ENCODE results near the gene BRPF3. TPM values are rescaled to one million over a fixed set of nuclear protein-coding genes. Genes with fewer than 3 reads are reported as not detected.

BRPF3 gene
- total RNA-seq, 2 donors from 2014 or later, result 33.2 to 72.1 TPM

- intact Hi-C loops (cut with DNase I), result no loop called here
- Histone ChIP-seq H3K4me1 (replicated peaks) (no peaks in the 10 kb centered on the region), H3K9me3 (no peaks in the 10 kb centered on the region), H3K36me3 (no peaks in the 10 kb centered on the region), H3K27ac (no peak overlapping the region), H3K4me3 (no peak overlapping the region), H3K27me3 (replicated peaks; ENCODE audit: insufficient read depth) (no peaks in the 10 kb centered on the region)
- DNase-seq (ENCODE audit: low spot score), result no peak
- WGBS, result 63% methylated on average over 15 of the region's 15 CpGs
- TF ChIP-seq POLR2A (IDR thresholded peaks at IDR 0.05), result no peak
- no peak for TF ChIP-seq POLR2AphosphoS5 (IDR thresholded peaks at IDR 0.05)
- TF ChIP-seq CTCF (IDR thresholded peaks at IDR 0.05), result no peak
Measured at GRCh38 chr6:36273802-36274514, 77.4 kb downstream of the BRPF3 start.

- intact Hi-C loops (cut with DNase I), result no loop called here
- no peak for DNase-seq (ENCODE audit: low spot score)
- Histone ChIP-seq H3K36me3 (no peaks in the 10 kb centered on the region), H3K4me1 (replicated peaks) (no peaks in the 10 kb centered on the region), H3K4me3 (no peak overlapping the region), H3K27ac (no peak overlapping the region), H3K9me3 (no peaks in the 10 kb centered on the region), H3K27me3 (replicated peaks; ENCODE audit: insufficient read depth) (no peaks in the 10 kb centered on the region)
- 75% methylated on average over 13 of the region's 13 CpGs for WGBS
- TF ChIP-seq POLR2AphosphoS5 (IDR thresholded peaks at IDR 0.05), result no peak
- TF ChIP-seq CTCF (IDR thresholded peaks at IDR 0.05), result no peak
- no peak for TF ChIP-seq POLR2A (IDR thresholded peaks at IDR 0.05)
Measured at GRCh38 chr6:36276581-36277536, 80.3 kb downstream of the BRPF3 start.

- Histone ChIP-seq H3K36me3 (no peaks in the 10 kb centered on the region), H3K27ac (no peak overlapping the region), H3K9me3 (no peaks in the 10 kb centered on the region), H3K27me3 (replicated peaks; ENCODE audit: insufficient read depth) (no peaks in the 10 kb centered on the region), H3K4me1 (replicated peaks) (no peaks in the 10 kb centered on the region), H3K4me3 (no peak overlapping the region)
- TF ChIP-seq CTCF (IDR thresholded peaks at IDR 0.05) (no peak), POLR2A (IDR thresholded peaks at IDR 0.05) (no peak), POLR2AphosphoS5 (IDR thresholded peaks at IDR 0.05) (no peak)
- WGBS, result 68% methylated on average over 2 of the region's 2 CpGs
- intact Hi-C loops (cut with DNase I), result no loop called here
- no peak for DNase-seq (ENCODE audit: low spot score)
Measured at GRCh38 chr6:36277946-36278470, 81.5 kb downstream of the BRPF3 start.

- TF ChIP-seq POLR2AphosphoS5 (IDR thresholded peaks at IDR 0.05), result no peak
- TF ChIP-seq CTCF (IDR thresholded peaks at IDR 0.05), result no peak
- TF ChIP-seq POLR2A (IDR thresholded peaks at IDR 0.05), result no peak
- Histone ChIP-seq H3K27ac (no peak overlapping the region), H3K9me3 (no peaks in the 10 kb centered on the region), H3K4me3 (no peak overlapping the region), H3K36me3 (no peaks in the 10 kb centered on the region), H3K27me3 (replicated peaks; ENCODE audit: insufficient read depth) (no peaks in the 10 kb centered on the region), H3K4me1 (replicated peaks) (no peaks in the 10 kb centered on the region)
- 75% methylated on average over 3 of the region's 3 CpGs for WGBS
- DNase-seq (ENCODE audit: low spot score), result no peak
- intact Hi-C loops (cut with DNase I), result no loop called here
Measured at GRCh38 chr6:36280467-36280866, 83.9 kb downstream of the BRPF3 start.
